HepG2 (cell line): ENCODE data around the gene CPA5. TPM values are rescaled to one million over a fixed set of nuclear protein-coding genes. Genes with fewer than 3 reads are reported as not detected.
A peak's percentile ranks its signal among the peaks of the same experiment; 100 is the strongest.

Source experiments
- ATAC-seq: fragments of 200-7000 bp; cut with Tn5 transposase; 3 replicates; pipeline ENCODE4 v1.9.1; 2020; ENCODE audit warnings: mild to moderate bottlenecking, moderate library complexity
- BruUV-seq: library from RNA; stranded (reverse); fragments of 400-500 nt; replicated peaks from 2 replicates; lab custom pipeline; 2021; lab: Mats Ljungman, UMichigan
- CTCF ChIA-PET: fragments of 300-600 bp; formaldehyde crosslinking; extraction: SDS; loops from one replicate; lab custom pipeline; 2021; ENCODE audit warnings: low total read pairs, inconsistent platforms, low intra/inter-chr PET ratio; lab: Yijun Ruan, JAX
- POLR2A ChIA-PET: fragments of 350-600 bp; sonication (Branson Sonifier 250); formaldehyde crosslinking; loops from one replicate; lab custom pipeline; 2020; ENCODE audit warnings: antibody characterized with exemption, inconsistent platforms; lab: Yijun Ruan, JAX
- DNase-seq: peaks from one replicate; pipeline ENCODE4 v3.0.0-alpha.2; 2015; ENCODE audit warnings: low spot score
- FAIRE-seq: peaks from 3 replicates; lab custom pipeline; 2011; peaks lifted over from hg19 to GRCh38; lab: Jason Lieb, UNC
- H2AFZ ChIP-seq: one replicate; pipeline ENCODE4 v1.6.1; 2011; ENCODE audit warnings: low read length, inconsistent platforms
- H3K27ac ChIP-seq: fragments of 300-600 bp; 3 replicates; pipeline ENCODE4 v1.8.0; 2011; ENCODE audit warnings: mixed run types, mild to moderate bottlenecking, mixed read lengths, low read length, inconsistent platforms; ENCODE audit not compliant: insufficient read depth; ENCODE audit errors: extremely low read length
- H3K27me3 ChIP-seq, 2 experiments: fragments of 200-600 bp in 1 of 2; 2 replicates in 1 of 2; 3 replicates in 1 of 2; pipeline versions ENCODE4 v1.6.0 to v1.8.0; 2011; ENCODE audit warnings: low read length in 2 of 2, mild to moderate bottlenecking in 2 of 2, moderate library complexity in 2 of 2, inconsistent platforms in 1 of 2; ENCODE audit not compliant: insufficient read depth in 2 of 2, control insufficient read depth in 1 of 2
- H3K36me3 ChIP-seq, 2 experiments: fragments of 200-600 bp in 1 of 2; replicated peaks in 1 of 2; 2 replicates in 1 of 2; 3 replicates in 1 of 2; pipeline versions ENCODE4 v1.5.1 to v1.8.0; 2011; ENCODE audit warnings: low read length in 2 of 2, inconsistent platforms in 1 of 2; ENCODE audit not compliant: insufficient read depth in 2 of 2, control insufficient read depth in 1 of 2
- H3K4me1 ChIP-seq: 2 replicates; pipeline ENCODE4 v1.5.1; 2012; ENCODE audit warnings: low read length, inconsistent platforms; ENCODE audit not compliant: insufficient read depth
- H3K4me2 ChIP-seq: 2 replicates; pipeline ENCODE4 v1.6.0; 2011; ENCODE audit warnings: low read depth, low read length, inconsistent platforms
- H3K4me3 ChIP-seq, 3 experiments: fragments of 200-600 bp in 1 of 3; sonication (generic), shearing (Covaris generic) in 1 of 3; replicated peaks in 1 of 3; 2 replicates each; pipeline ENCODE4 v1.5.1; 2011 to 2016; ENCODE audit warnings: low read length in 3 of 3, inconsistent platforms in 2 of 3, low read depth in 2 of 3, mild to moderate bottlenecking in 2 of 3, control low read depth in 1 of 3, mixed read lengths in 1 of 3; ENCODE audit not compliant: insufficient read depth in 1 of 3
- H3K79me2 ChIP-seq: one replicate; pipeline ENCODE4 v1.6.1; 2011; ENCODE audit warnings: low read length, inconsistent platforms; ENCODE audit not compliant: insufficient read depth
- H3K9ac ChIP-seq: 2 replicates; pipeline ENCODE4 v1.6.0; 2011; ENCODE audit warnings: mild to moderate bottlenecking, low read depth, low read length, inconsistent platforms; ENCODE audit not compliant: insufficient read depth
- H3K9me3 ChIP-seq: 2 replicates; pipeline ENCODE4 v1.5.1; 2012; ENCODE audit warnings: mild to moderate bottlenecking, low read length
- H4K20me1 ChIP-seq: 2 replicates; pipeline ENCODE4 v1.6.0; 2011; ENCODE audit warnings: inconsistent platforms, mild to moderate bottlenecking, low read length, moderate library complexity; ENCODE audit not compliant: insufficient read depth
- CHCHD3 ChIP-seq: sonication (generic); formaldehyde crosslinking; IDR thresholded peaks from 2 replicates; pipeline ENCODE4 v1.8.0; 2022; ENCODE audit warnings: mild to moderate bottlenecking, missing genetic modification reagents, moderate library complexity
- KAT2B ChIP-seq: fragments of 150-350 bp; IDR thresholded peaks from 2 replicates; pipeline ENCODE4 v1.6.1; 2014; ENCODE audit warnings: low read depth, low read length, borderline replicate concordance
- NBN ChIP-seq: fragments of 450-650 bp; conservative IDR thresholded peaks from 2 replicates; pipeline ENCODE4 v1.6.1; 2017
- NR1H2 ChIP-seq: sonication (generic); formaldehyde crosslinking; IDR thresholded peaks from 2 replicates; pipeline ENCODE4 v1.8.1; 2022; ENCODE audit warnings: low read depth, missing genetic modification reagents, borderline replicate concordance
- PRPF4 ChIP-seq: fragments of 200-400 bp; formaldehyde crosslinking; IDR thresholded peaks from 2 replicates; pipeline ENCODE4 v1.6.1; 2016; ENCODE audit warnings: low read length, low read depth; ENCODE audit not compliant: poor library complexity, severe bottlenecking
- SALL2 ChIP-seq: sonication (generic); formaldehyde crosslinking; IDR thresholded peaks from 2 replicates; pipeline ENCODE4 v1.8.1; 2023; ENCODE audit warnings: mild to moderate bottlenecking, missing genetic modification reagents, inconsistent platforms
- ZNF101 ChIP-seq: sonication (generic); formaldehyde crosslinking; IDR thresholded peaks from 2 replicates; pipeline ENCODE4 v1.4.0; 2020; ENCODE audit warnings: mild to moderate bottlenecking, low read depth, missing genetic modification reagents, borderline replicate concordance
- ZNF121 ChIP-seq: sonication (generic); formaldehyde crosslinking; IDR thresholded peaks from 2 replicates; pipeline ENCODE4 v1.5.0; 2020; ENCODE audit warnings: mild to moderate bottlenecking, missing genetic modification reagents
- ZNF530 ChIP-seq: sonication (generic); formaldehyde crosslinking; IDR thresholded peaks from 2 replicates; pipeline ENCODE4 v1.5.0; 2020; ENCODE audit warnings: low read depth, mild to moderate bottlenecking, missing genetic modification reagents
- ZNF543 ChIP-seq: sonication (generic); formaldehyde crosslinking; IDR thresholded peaks from 2 replicates; pipeline ENCODE4 v1.4.0; 2020; ENCODE audit warnings: mild to moderate bottlenecking, missing genetic modification reagents
- ZNF577 ChIP-seq: sonication (generic); formaldehyde crosslinking; IDR thresholded peaks from 2 replicates; pipeline ENCODE4 v1.4.0; 2020; ENCODE audit warnings: mild to moderate bottlenecking, low read depth, missing genetic modification reagents, borderline replicate concordance
- ZNF703 ChIP-seq: sonication (generic); formaldehyde crosslinking; IDR thresholded peaks from 2 replicates; pipeline ENCODE4 v1.5.1; 2020; ENCODE audit warnings: missing genetic modification reagents, mild to moderate bottlenecking, moderate library complexity, borderline replicate concordance
- ZSCAN29 ChIP-seq: sonication (generic); formaldehyde crosslinking; conservative IDR thresholded peaks from 2 replicates; pipeline ENCODE4 v1.4.0; 2020; ENCODE audit warnings: mild to moderate bottlenecking, missing genetic modification reagents
- WGBS: methylation state at CpG from one replicate; pipeline ENCODE4 v1.1.6; 2017; ENCODE audit warnings: low lambda C conversion rate; 5-methylcytosine and 5-hydroxymethylcytosine counted together
- in situ Hi-C: cut with HindIII; loops from 2 replicates; pipeline ENCODE4 v1.10.0; 2017; ENCODE audit warnings: low pct_unique_long_range_greater_than_20kb; ENCODE audit not compliant: extremely low pct_ligation_motif_present
- intact Hi-C: fragments of 100-400 bp; cut with micrococcal nuclease; formaldehyde crosslinking; loops from one replicate; pipeline ENCODE4 v1.10.0; 2022; ENCODE audit not compliant: unreplicated experiment
- polyA plus RNA-seq, 8 experiments: library from polyadenylated mRNA; depleted of rRNA in 3 of 8; stranded (reverse) in 7 of 8; unstranded in 1 of 8; fragments of >200 nt; fragmentation: Illumina TruSeq in 4 of 8; extraction: Trizol in 4 of 8; gene quantifications; 2 replicates each; pipeline versions ENCODE4 v1.2.1 to v1.2.3, GENCODE V29; 2011 to 2016; ENCODE audit warnings: low read depth in 4 of 8, missing spikeins in 1 of 8, mixed read lengths in 1 of 8; ENCODE audit not compliant: insufficient read depth in 1 of 8
- total RNA-seq, 5 experiments: library from RNA; depleted of rRNA; stranded (reverse); fragments of >200 nt; fragmentation: Illumina TruSeq; extraction: Trizol; gene quantifications; 2 replicates each; pipeline ENCODE4 v1.2.3, GENCODE V29; 2016; ENCODE audit warnings: low read depth in 1 of 5
- TF ChIP-seq, protein P1 (sequence below): sonication (generic); formaldehyde crosslinking; IDR thresholded peaks from 2 replicates; pipeline ENCODE4 v1.4.0; 2020; ENCODE audit warnings: low read depth, mild to moderate bottlenecking, missing genetic modification reagents
- TF ChIP-seq, protein P2 (sequence below): sonication (generic); formaldehyde crosslinking; IDR thresholded peaks from 2 replicates; pipeline ENCODE4 v1.5.0; 2020; ENCODE audit warnings: mild to moderate bottlenecking, missing genetic modification reagents
- TF ChIP-seq, protein P3 (sequence below): sonication (generic); formaldehyde crosslinking; IDR thresholded peaks from 2 replicates; pipeline ENCODE4 v1.8.0; 2022; ENCODE audit warnings: mild to moderate bottlenecking, missing genetic modification reagents, borderline replicate concordance

The CPA5 gene
- total and polyA plus RNA-seq, 2 of the 13 experiments (the other 11 are each of a cell fraction or from before 2014, with no cell fraction given): 0.48 TPM; not detected in 1

DNA sequence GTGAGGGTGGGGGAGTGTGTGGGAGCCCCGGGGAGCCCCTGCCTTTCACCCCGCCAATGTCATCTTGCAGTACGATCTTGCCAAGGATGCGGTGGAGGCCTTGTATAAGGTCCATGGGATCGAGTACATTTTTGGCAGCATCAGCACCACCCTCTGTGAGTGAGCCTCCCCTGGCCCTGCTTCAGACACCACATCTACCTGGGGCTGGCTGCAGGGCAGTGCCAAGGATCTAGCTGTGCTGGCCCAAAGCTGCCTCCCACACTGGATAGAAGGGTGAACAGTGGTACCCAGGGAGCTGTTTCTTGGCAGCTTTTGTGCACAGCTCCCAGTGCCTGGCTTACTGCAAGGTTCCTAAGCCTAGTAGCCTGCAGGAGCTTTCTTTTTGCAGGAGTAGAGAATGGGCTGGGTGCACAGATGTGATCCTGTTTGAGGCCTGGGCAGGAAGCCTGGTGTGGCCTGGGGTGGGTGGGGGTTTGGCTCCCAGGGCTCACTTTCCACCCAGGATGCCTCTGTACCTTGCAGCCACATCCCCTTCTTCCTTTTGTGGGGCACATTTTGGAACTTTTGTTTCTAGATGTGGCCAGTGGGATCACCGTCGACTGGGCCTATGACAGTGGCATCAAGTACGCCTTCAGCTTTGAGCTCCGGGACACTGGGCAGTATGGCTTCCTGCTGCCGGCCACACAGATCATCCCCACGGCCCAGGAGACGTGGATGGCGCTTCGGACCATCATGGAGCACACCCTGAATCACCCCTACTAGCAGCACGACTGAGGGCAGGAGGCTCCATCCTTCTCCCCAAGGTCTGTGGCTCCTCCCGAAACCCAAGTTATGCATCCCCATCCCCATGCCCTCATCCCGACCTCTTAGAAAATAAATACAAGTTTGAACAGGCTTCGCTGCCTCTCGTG is 23.5 kb downstream of the CPA5 start:
- H3K4me3 ChIP-seq: no peak overlapping the region
- H3K9ac ChIP-seq: no peak overlapping the region
- no TSS peak for BruUV-seq
- no peak for ATAC-seq
- H3K79me2 ChIP-seq: no peaks in the 10 kb centered on the region
- POLR2A ChIA-PET: interaction anchor here (1.4 kb wide), 1 partner anchor 12 kb away, joined by 4 read pairs; no protein-coding TSS in a partner anchor
- peaks cover 84% of the 10 kb centered on the region for H3K4me1 ChIP-seq
- H3K9me3 ChIP-seq: no peaks in the 10 kb centered on the region
- no peak for DNase-seq
- 74% methylated on average over 17 of the region's 19 CpGs for WGBS
- no peaks in the 10 kb centered on the region for H4K20me1 ChIP-seq
- TF ChIP-seq ZNF121 (CRISPR knock-in tag) (no peak), CHCHD3 (CRISPR knock-in tag) (no peak), ZSCAN29 (CRISPR knock-in tag) (no peak), ZNF101 (CRISPR knock-in tag) (no peak), KAT2B (no peak), NR1H2 (no peak), PRPF4 (no peak), SALL2 (CRISPR knock-in tag) (no peak), ZNF577 (CRISPR knock-in tag) (no peak), NBN (no peak), ZNF530 (CRISPR knock-in tag) (no peak), ZNF543 (CRISPR knock-in tag) (no peak), ZNF703 (CRISPR knock-in tag) (no peak)
- TF ChIP-seq, protein P1, sequence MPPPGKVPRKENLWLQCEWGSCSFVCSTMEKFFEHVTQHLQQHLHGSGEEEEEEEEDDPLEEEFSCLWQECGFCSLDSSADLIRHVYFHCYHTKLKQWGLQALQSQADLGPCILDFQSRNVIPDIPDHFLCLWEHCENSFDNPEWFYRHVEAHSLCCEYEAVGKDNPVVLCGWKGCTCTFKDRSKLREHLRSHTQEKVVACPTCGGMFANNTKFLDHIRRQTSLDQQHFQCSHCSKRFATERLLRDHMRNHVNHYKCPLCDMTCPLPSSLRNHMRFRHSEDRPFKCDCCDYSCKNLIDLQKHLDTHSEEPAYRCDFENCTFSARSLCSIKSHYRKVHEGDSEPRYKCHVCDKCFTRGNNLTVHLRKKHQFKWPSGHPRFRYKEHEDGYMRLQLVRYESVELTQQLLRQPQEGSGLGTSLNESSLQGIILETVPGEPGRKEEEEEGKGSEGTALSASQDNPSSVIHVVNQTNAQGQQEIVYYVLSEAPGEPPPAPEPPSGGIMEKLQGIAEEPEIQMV: no peak
- TF ChIP-seq, protein P2, sequence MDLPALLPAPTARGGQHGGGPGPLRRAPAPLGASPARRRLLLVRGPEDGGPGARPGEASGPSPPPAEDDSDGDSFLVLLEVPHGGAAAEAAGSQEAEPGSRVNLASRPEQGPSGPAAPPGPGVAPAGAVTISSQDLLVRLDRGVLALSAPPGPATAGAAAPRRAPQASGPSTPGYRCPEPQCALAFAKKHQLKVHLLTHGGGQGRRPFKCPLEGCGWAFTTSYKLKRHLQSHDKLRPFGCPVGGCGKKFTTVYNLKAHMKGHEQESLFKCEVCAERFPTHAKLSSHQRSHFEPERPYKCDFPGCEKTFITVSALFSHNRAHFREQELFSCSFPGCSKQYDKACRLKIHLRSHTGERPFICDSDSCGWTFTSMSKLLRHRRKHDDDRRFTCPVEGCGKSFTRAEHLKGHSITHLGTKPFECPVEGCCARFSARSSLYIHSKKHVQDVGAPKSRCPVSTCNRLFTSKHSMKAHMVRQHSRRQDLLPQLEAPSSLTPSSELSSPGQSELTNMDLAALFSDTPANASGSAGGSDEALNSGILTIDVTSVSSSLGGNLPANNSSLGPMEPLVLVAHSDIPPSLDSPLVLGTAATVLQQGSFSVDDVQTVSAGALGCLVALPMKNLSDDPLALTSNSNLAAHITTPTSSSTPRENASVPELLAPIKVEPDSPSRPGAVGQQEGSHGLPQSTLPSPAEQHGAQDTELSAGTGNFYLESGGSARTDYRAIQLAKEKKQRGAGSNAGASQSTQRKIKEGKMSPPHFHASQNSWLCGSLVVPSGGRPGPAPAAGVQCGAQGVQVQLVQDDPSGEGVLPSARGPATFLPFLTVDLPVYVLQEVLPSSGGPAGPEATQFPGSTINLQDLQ (CRISPR knock-in tag): no peak
- TF ChIP-seq, protein P3, sequence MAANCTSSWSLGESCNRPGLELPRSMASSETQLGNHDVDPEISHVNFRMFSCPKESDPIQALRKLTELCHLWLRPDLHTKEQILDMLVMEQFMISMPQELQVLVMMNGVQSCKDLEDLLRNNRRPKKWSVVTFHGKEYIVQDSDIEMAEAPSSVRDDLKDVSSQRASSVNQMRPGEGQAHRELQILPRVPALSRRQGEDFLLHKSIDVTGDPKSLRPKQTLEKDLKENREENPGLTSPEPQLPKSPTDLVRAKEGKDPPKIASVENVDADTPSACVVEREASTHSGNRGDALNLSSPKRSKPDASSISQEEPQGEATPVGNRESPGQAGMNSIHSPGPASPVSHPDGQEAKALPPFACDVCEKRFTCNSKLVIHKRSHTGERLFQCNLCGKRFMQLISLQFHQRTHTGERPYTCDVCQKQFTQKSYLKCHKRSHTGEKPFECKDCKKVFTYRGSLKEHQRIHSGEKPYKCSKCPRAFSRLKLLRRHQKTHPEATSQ (CRISPR knock-in tag): no peak
- TF ChIP-seq, all 625 proteins: peak for 0
- peak overlapping the region; percentile 35 for H3K27ac ChIP-seq
- peaks cover 1 to 13% of the 10 kb centered on the region in 2 experiments; a peak in 3 of 5 replicates for H3K27me3 ChIP-seq
- H3K4me2 ChIP-seq: peak overlapping the region; percentile 70
- in situ Hi-C loops: no loop called here
- H2AFZ ChIP-seq: no peak overlapping the region
- FAIRE-seq: no peak
- intact Hi-C loops: loop anchor here (5.0 kb wide), 1 partner anchor 99 kb away; no protein-coding TSS in a partner anchor
- CTCF ChIA-PET: no interaction called here
- H3K36me3 ChIP-seq: no peaks in the 10 kb centered on the region
